K562 (cell line): Measurements from ENCODE around the gene TM7SF3. TPM values are rescaled to one million over a fixed set of nuclear protein-coding genes. Genes with fewer than 3 reads are reported as not detected.

Experiments
- ARHGAP35 ChIP-seq: fragments of 450-650 bp; IDR thresholded peaks from 2 replicates; pipeline ENCODE4 v1.6.1; 2018; ENCODE audit not compliant: partially characterized antibody
- CGGBP1 ChIP-seq: fragments of 250-450 bp; sonication (Bioruptor Pico); IDR thresholded peaks from 2 replicates; pipeline ENCODE4 v1.9.0; 2021; ENCODE audit warnings: mild to moderate bottlenecking
- DIDO1 ChIP-seq: fragments of 450-650 bp; IDR thresholded peaks from 2 replicates; pipeline ENCODE4 v1.6.1; 2016; ENCODE audit warnings: low read depth, missing biosample characterization, missing genetic modification characterization
- E2F3 ChIP-seq: fragments of 250-450 bp; sonication (Bioruptor Pico); IDR thresholded peaks from 2 replicates; pipeline ENCODE4 v1.4.0; 2020; ENCODE audit warnings: mild to moderate bottlenecking
- ETV1 ChIP-seq: fragments of 450-650 bp; conservative IDR thresholded peaks from 2 replicates; pipeline ENCODE4 v1.6.1; 2016; ENCODE audit warnings: missing genetic modification characterization, control low read depth, low read depth, missing compliant biosample characterization
- FOXM1 ChIP-seq, 2 experiments: fragments of 450-650 bp in 1 of 2; sonication (generic) in 1 of 2; formaldehyde crosslinking in 1 of 2; IDR thresholded peaks; 2 replicates each; pipeline versions ENCODE4 v1.6.1 to v1.9.0; 2017 to 2022; ENCODE audit warnings: low read depth in 2 of 2, mild to moderate bottlenecking in 2 of 2, missing genetic modification reagents in 1 of 2, moderate library complexity in 1 of 2
- HDAC1 ChIP-seq, 2 experiments: fragments of 450-650 bp; IDR thresholded peaks; 2 replicates each; pipeline ENCODE4 v1.6.1; 2016 to 2017; ENCODE audit warnings: inconsistent platforms in 1 of 2, mild to moderate bottlenecking in 1 of 2, moderate library complexity in 1 of 2
- HDAC8 ChIP-seq: fragments of 450-650 bp; IDR thresholded peaks from 2 replicates; pipeline ENCODE4 v1.6.1; 2016; ENCODE audit warnings: mild to moderate bottlenecking, missing genetic modification characterization, moderate library complexity, missing compliant biosample characterization
- HES1 ChIP-seq: fragments of 450-650 bp; IDR thresholded peaks from 2 replicates; pipeline ENCODE4 v1.6.1; 2016; ENCODE audit warnings: low read depth, mild to moderate bottlenecking, moderate library complexity
- MECOM ChIP-seq: fragments of 250-450 bp; sonication (Bioruptor Pico); IDR thresholded peaks from 2 replicates; pipeline ENCODE4 v1.8.0; 2022; ENCODE audit warnings: inconsistent platforms
- POLR2B ChIP-seq: fragments of 450-650 bp; IDR thresholded peaks from 2 replicates; pipeline ENCODE4 v1.6.1; 2018; ENCODE audit warnings: low read depth; ENCODE audit not compliant: partially characterized antibody
- POLR2G ChIP-seq: fragments of 200-400 bp; formaldehyde crosslinking; IDR thresholded peaks from 2 replicates; pipeline ENCODE4 v1.6.1; 2017; ENCODE audit warnings: low read depth, mild to moderate bottlenecking, antibody characterized with exemption, low read length, moderate library complexity
- RBBP5 ChIP-seq: fragments of 200-600 bp; sonication (generic); IDR thresholded peaks from 2 replicates; pipeline ENCODE4 v1.6.1; 2012; ENCODE audit warnings: borderline replicate concordance, mild to moderate bottlenecking, low read length, control low read depth, inconsistent platforms; ENCODE audit not compliant: insufficient read depth, poor library complexity, severe bottlenecking
- RBFOX2 ChIP-seq: fragments of 200-400 bp; formaldehyde crosslinking; IDR thresholded peaks from 2 replicates; pipeline ENCODE4 v1.6.1; 2017; ENCODE audit warnings: low read depth, mild to moderate bottlenecking, low read length, moderate library complexity
- SMARCE1 ChIP-seq: fragments of 450-650 bp; IDR thresholded peaks from 2 replicates; pipeline ENCODE4 v1.7.1; 2016; ENCODE audit warnings: mild to moderate bottlenecking
- SNRNP70 ChIP-seq: fragments of 200-400 bp; formaldehyde crosslinking; optimal IDR thresholded peaks from 2 replicates; pipeline ENCODE3; 2017; ENCODE audit warnings: low read depth, low read length
- TEAD1 ChIP-seq, 2 experiments: fragments of 450-650 bp in 1 of 2; sonication (generic) in 1 of 2; formaldehyde crosslinking; IDR thresholded peaks; 2 replicates each; pipeline versions ENCODE4 v1.4.0 to v1.8.0; 2020 to 2022; ENCODE audit warnings: mild to moderate bottlenecking in 2 of 2, missing genetic modification reagents in 1 of 2
- ZBTB11 ChIP-seq, 3 experiments: fragments of 200-800 bp in 1 of 3; fragments of 250-450 bp in 1 of 3; fragments of 450-650 bp in 1 of 3; sonication (Bioruptor Pico) in 1 of 3; sonication (Bioruptor generic) in 1 of 3; formaldehyde crosslinking in 1 of 3; IDR thresholded peaks; 2 replicates each; pipeline versions ENCODE4 v1.6.1 to v1.8.0; 2016 to 2022; ENCODE audit warnings: mild to moderate bottlenecking in 2 of 3, missing genetic modification characterization in 2 of 3, missing compliant biosample characterization in 1 of 3, moderate library complexity in 1 of 3
- ZKSCAN1 ChIP-seq: fragments of 150-350 bp; IDR thresholded peaks from 2 replicates; pipeline ENCODE4 v1.6.1; 2016; ENCODE audit warnings: low read depth, low read length
- ZNF282 ChIP-seq: sonication (generic); formaldehyde crosslinking; IDR thresholded peaks from 2 replicates; pipeline ENCODE4 v1.8.1; 2023; ENCODE audit warnings: missing genetic modification reagents
- ZNF77 ChIP-seq: fragments of 250-450 bp; sonication (Bioruptor Pico); IDR thresholded peaks from 2 replicates; pipeline ENCODE4 v1.5.0; 2020
- polyA plus RNA-seq, 8 experiments: library from polyadenylated mRNA; depleted of rRNA in 4 of 8; stranded (reverse) in 5 of 8; unstranded in 3 of 8; fragments of >200 nt; fragmentation: Nextera tagmentation in 2 of 8; fragmentation: Illumina TruSeq in 1 of 8; extraction: Ambion mirVana in 2 of 8; extraction: Trizol in 1 of 8; gene quantifications; 2 replicates each; pipeline versions ENCODE4 v1.2.1 to v1.2.3, GENCODE V29; 2011 to 2014; ENCODE audit warnings: inconsistent platforms in 1 of 8, missing spikeins in 1 of 8
- total RNA-seq, 7 experiments: library from RNA; depleted of rRNA in 6 of 7; stranded (reverse); fragments of >200 nt in 6 of 7; fragmentation: Illumina TruSeq in 2 of 7; extraction: Trizol in 2 of 7; gene quantifications; 2 replicates each; pipeline versions ENCODE4 v1.2.1 to v1.2.3, GENCODE V29; 2011 to 2021; ENCODE audit warnings: low replicate concordance in 1 of 7
- TF ChIP-seq, protein P1 (sequence below): sonication (generic); IDR thresholded peaks from 2 replicates; pipeline ENCODE4 v1.6.1; 2016

The TM7SF3 gene
- total and polyA plus RNA-seq, 9 of the 15 experiments (the other 6 are each of a cell fraction or from before 2014, with no cell fraction given), result 9.3 to 90.4 (median 24.8) TPM

DNA sequence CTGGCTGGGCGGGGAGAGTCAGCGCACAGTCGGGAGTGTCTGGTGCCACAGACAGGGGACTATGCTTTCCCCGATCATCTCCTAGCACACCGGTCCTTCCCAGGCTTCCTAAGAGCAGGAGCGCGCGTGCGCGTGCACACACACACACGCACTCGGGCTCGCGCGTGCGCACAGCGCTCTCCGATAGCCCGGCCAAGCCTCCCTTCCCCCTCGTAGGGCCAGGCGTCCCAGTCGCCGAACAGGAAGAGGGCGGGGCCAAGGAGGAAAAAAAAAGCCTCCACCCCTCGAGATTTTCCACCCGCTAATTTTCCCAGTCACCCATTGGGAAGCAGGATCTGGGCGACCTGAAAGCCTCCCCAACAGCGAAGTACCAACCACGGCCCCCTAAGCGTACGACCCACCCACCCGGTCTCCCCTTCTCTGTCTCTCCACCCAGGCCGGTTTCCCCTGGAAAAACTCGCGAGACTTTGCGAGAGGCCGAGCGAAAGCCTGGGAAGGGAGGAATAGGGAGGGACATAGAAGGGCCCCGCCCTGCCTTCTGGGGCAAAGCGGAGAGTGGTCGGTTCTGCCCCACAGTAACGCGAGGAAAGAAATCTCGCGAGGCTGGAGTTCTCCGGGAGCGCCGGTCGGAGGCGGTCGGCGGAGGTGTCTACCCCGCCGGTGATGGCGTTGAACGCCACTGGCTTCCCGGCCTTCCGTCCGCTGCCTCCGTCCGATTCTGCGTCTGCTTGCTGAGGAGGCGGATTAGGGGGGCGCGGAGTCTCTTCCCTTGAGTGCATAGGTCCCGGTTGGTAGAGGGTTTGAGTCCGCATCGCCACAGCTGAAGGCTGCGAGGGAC lies 76.1 kb downstream of the TM7SF3 start, which contains the start of the genes FGFR1OP2 and INTS13 (continued):
- no peak for TF ChIP-seq HES1
- peak; percentile 32; the same call in 1 of the 2 replicates for TF ChIP-seq CGGBP1
- peak; percentile 17 for TF ChIP-seq RBBP5
- peak; percentile 98 for TF ChIP-seq RBFOX2
- TF ChIP-seq SMARCE1, result no peak
- peak; percentile 91 for TF ChIP-seq POLR2B
- no peak for TF ChIP-seq ZBTB11 (CRISPR knock-in tag; IDR thresholded peaks at IDR 0.05)
- no peak for TF ChIP-seq E2F3 (CRISPR knock-in tag)
- TF ChIP-seq, protein P1, sequence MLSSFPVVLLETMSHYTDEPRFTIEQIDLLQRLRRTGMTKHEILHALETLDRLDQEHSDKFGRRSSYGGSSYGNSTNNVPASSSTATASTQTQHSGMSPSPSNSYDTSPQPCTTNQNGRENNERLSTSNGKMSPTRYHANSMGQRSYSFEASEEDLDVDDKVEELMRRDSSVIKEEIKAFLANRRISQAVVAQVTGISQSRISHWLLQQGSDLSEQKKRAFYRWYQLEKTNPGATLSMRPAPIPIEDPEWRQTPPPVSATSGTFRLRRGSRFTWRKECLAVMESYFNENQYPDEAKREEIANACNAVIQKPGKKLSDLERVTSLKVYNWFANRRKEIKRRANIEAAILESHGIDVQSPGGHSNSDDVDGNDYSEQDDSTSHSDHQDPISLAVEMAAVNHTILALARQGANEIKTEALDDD, result peak; percentile 15; the same call in 1 of the 2 replicates
- 0 out of 2 replicates have a peak, but pooled peaks have one; percentile 33 for TF ChIP-seq DIDO1
- no peak for TF ChIP-seq ZNF282 (CRISPR knock-in tag)
- TF ChIP-seq ETV1, result peak; percentile 77
- no peak for TF ChIP-seq FOXM1 (IDR thresholded peaks at IDR 0.05; ENCODE audit: low read depth)
- peak; percentile 69; the same call in 1 of the 2 replicates for TF ChIP-seq FOXM1 (CRISPR knock-in tag; IDR thresholded peaks at IDR 0.05; ENCODE audit: low read depth)
- TF ChIP-seq HDAC8 (tag), result no peak
- TF ChIP-seq HDAC1 (IDR thresholded peaks at IDR 0.05), result peak in 1 of 2 experiments; percentile 59; a peak in 1 of 4 replicates
- TF ChIP-seq TEAD1 (CRISPR knock-in tag; IDR thresholded peaks at IDR 0.05), result peak in 1 of 2 experiments; percentile 34; a peak in 1 of 4 replicates
- peak; percentile 93 for TF ChIP-seq ARHGAP35
- TF ChIP-seq MECOM (CRISPR knock-in tag), result 0 out of 2 replicates have a peak, but pooled peaks have one; percentile 18
- TF ChIP-seq POLR2G, result peak; percentile 99
- TF ChIP-seq SNRNP70, result no peak
- TF ChIP-seq ZKSCAN1, result no peak
- no peak for TF ChIP-seq ZNF77 (CRISPR knock-in tag)
